ENCODE data around the gene APOL6.
"Not testable (repeated sequence)": the region's sequence is repeated elsewhere in the genome, so short reads cannot be mapped to it uniquely, and the experiment has no call there.

APOL6 gene

DNA sequence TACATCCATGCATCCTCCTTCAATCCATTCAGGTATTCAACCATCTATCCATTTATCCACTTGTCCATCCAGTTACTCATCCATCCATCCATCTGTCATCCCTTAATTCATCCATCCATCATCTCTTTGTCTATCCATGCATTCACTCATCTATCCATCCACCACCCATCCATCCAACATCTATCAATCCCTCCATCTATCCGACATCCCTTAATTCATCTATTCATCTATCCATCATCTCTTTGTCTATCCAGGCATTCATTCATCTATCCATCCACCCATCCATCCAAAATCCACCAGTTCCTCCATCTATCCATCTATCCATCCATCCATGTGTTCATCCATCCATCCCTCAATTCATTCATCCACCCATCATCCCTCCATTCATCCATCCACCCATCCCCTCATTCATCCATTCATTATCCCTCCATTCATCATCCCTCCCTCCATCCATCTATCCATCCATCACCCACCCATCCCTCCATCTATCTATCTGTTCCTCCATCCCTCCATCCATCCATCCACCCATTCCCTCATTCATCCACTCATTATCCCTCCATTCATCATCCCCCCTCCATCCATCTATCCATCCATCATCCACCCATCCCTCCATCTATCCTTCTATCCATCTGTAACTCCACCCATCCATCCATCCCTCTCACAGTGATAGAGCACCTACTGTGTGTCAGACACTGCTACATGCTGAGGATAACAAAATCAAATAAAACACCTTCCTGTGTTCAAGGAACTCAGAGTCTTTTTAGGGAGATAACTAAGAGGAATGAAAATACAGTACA lies 29.6 kb upstream of the APOL6 start:
- DNase-seq = no peak

DNA sequence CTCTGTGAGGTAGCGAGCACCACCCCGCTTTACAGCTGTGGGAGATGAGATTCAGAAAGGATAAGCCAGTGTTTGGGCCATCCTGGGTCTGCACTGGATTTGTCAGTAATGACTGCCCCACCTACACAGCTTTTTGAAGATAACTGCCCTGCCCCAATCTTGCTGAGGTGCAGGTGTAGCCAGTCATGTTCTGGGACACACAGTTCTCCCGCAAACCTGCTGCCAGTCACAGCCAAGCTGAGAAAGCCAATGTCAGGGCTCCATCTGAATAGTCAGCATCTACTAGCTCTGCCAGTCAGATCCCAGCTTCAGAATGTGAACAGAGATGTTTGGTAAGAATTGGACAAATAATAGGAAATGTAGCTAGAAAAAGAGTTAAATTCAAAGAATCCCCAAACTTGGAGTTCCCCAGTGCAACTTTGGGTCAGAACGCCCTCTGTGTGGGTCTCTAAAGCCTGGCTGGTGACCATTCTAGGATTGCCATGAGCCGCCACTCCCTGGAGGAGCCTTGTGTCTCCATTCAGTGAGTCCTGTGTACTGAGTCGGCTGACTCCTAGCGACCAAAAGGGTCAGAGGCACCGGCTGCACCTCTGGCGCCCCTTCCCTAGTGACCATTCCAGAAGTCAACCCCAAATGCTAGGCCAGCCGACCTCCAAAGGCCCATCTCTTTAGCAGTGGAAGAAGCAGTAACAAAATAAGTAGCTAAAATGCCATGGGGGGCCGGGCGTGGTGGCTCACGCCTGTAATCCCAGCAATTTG lies 28.7 kb upstream of the APOL6 start:
- DNase-seq = no peak

DNA sequence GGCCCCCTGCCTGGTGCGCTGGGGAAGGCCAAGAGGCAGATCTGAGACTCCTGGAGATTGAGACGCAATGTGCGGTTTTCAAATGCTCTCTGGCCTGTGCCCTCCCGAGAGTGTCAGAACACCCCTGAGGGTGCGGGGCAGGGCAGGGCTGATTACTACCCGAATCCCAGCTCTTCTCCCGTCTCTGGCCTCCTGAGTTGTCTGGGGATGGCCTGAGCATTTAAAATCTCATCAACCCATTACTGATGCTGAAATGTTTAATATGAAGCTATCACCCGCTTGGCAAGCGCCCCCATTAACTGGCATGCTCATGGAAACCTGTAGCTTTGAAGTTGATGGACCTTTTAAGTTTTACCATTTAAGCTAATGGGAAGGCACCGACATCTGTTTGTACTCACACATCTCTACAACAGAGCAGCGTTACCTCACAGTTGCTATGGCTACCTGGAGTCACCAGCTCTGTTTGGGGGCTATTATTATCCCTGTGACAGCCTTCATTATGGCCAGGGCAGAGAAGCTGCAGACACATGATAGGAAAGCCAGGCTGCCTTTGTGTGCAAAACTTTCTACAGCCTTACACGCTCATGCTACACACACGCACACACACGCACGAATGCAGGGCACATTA lies 27.5 kb upstream of the APOL6 start:
- no peak for DNase-seq

DNA sequence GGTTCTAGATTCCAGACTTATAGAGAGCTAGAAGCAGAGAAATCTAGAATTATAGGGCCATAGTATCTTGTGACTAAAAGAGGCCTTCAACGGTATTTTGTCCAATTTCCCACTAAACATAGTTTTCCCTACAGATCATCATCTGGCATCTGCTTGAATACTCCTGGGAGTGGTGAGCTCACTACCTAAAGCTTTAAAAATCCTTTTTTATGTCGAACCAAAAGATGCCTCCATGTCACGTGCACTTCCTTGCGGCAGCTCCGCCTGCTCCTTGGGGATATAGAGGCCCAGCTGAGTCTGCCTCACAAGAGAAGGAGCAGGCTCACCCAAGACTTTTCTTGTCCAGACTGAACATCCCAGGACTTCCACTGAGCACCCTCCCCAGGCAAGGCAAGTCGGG lies 26.8 kb upstream of the APOL6 start:
- DNase-seq = no peak

DNA sequence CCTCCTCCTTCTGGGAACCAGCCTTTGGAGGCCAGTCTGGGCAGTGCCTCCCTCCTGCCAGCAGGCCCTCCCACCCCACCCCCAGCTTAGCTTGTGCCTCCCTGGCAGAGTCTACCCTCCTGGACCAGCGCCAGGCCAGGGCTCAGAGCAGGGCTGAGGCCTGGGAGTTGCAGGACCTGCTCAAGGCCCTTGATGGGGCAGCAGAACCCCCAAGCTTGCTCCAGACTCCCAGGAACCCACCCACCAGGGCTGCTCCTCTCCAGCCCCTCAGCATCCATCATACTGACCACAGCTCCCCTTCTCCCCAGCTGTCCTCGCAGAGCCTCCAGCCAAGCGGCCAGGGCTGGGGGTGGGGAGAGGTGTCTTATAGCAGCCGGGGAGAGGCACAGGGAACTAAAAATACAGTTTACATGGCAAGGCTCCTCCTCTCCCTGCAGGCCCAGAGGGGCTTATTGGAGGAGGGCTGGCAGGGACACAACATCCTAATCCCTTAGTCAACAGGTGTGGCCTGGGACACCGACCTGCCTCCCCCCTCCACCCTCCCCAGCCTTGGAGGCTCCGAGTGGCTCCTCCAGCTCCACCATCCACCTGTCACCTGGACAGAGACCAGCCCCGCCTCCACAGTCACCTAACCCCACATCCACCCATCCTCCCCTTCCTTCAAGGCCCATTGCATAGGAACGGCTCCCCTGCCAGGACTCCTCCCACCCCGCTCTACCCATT lies 25.9 kb upstream of the APOL6 start:
- no peak for DNase-seq

GRCh38 chr22:35623885-35624284 lies 24.4 kb upstream of the APOL6 start:
- DNase-seq = not testable (repeated sequence)

DNA sequence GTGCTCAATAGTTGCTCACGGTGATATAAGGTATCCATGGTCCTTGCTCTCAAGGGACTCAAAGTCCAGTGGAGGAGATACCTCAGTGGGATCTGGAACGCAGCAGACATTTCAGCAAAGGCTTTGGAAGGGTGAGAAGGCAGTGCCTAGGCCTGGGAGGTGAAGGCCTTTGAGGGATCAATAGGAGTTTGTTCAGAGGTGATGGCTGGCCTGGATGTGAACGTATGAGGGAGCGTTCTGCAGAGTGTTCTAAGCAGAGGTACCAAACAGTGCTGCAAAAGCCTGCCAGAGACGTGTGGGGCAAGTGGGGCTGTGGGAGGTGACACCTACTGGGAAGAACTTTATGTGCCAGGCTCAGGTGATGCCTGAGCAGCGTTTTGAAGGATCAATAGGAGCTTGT lies 23.7 kb upstream of the APOL6 start:
- DNase-seq = no peak

DNA sequence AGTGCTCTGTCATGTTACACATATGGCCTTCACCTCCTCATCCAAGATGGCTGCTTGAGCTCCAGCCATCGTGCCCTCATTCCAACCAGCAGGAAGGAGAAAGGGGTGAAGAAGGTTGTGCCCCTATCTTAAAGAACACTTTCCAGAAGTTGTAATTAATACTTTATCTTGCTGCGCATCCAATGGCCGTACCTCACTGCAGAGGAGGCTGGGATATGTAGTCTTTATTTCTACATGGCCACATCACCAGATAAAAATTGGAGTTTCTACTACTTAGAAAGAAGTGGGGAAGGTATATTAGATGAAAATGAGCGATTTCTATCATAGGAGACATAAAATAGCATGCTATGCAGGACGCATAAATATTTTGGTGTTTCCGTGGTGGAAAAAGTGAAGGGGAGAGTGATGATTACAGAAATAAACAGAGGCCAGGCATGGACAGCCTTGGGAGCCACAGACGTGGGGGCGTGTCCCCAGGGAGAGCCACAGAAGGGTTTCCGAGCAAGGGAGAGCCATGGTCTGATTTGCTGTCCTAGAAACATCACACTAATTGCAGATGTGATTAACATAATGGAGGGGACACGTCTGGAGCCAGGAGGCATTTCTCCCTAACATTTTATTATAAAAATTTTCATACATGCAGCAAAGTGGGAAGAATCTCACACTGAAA lies 22.3 kb upstream of the APOL6 start:
- DNase-seq = no peak

GRCh38 chr22:35627267-35628041 lies 20.8 kb upstream of the APOL6 start:
- no peak for DNase-seq

- DNase-seq = no peak
These were observed 19.5 kb upstream of the APOL6 start for GRCh38 chr22:35628732-35629131.

DNA sequence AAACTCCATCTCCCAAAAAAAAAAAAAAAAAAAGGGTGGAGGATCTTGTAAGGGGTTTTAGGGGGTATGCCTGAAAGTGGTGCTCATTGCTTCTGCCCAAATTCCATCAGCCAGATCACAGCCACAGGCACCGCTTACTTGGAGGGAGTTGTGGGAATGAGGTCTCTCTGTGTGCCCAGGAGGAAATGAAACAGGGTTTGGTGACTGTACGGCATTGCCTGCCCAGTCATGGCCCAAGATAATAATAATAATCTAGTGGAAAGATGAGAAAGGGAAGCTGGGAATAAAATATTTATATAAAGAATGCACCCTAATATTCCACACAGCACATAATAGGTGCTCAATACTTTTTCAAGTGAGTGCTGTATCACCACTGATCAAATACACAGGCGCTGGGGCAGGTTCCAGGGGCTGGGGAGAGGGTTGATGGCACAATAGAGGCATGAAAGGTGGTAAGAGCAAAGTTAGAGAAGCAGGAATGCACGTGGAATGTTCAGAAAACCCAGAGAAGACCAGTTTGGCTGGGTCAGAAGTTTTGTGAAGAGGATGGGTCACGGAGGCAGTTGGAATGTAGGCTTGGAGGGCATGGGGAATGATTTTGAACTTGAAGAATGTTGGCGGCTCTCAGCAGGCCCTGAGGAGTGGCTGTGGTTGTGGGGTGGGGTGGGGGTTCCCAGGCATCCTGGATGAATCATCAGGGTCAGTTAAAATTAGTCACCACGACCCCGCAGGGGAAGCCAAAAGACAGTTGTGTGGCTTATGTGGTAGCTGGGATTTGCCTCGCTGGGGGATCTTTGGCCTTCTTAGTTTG lies 18.6 kb upstream of the APOL6 start:
- no peak for DNase-seq

DNA sequence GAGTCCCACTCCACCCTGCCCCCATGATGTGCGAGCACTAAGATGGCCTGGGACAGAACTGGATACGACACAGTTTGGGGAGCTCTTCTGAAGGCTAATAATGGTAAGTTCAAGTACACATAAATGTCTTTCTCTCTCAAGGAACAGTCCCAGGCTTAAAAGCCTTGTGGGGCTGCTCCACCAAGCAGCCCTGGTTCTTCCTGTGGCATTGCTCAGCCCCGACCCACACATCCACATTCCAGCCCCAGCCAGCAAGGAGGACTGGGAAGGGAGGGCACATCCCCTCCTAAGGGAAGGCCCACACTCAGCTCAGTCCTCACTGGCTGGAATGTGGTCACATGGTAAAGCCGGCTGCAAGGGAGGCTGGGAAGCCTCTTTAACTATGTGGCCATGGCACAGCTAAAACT lies 17.9 kb upstream of the APOL6 start:
- no peak for DNase-seq

GRCh38 chr22:35630891-35631290 lies 17.4 kb upstream of the APOL6 start:
- DNase-seq = no peak

GRCh38 chr22:35631597-35631996 lies 16.6 kb upstream of the APOL6 start:
- DNase-seq = no peak

DNA sequence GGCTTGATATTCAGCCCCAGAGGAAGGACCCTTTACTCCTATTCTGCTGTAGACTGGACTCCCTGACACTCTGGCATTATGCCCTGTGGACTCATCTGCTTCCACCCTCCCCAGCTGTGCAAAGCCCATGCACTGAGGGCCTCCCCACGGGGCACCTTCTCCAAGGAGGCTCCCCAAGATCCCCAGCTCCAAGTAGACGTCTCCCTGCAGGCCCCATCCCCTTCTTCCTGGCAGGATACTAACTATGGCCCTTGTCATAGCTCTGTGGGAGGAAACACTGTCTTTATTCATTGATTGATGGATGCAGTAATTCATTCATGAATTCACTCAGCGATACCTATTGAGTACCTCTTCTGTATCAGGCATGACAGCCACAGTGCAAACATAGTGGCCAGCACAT lies 15.3 kb upstream of the APOL6 start:
- no peak for DNase-seq

DNA sequence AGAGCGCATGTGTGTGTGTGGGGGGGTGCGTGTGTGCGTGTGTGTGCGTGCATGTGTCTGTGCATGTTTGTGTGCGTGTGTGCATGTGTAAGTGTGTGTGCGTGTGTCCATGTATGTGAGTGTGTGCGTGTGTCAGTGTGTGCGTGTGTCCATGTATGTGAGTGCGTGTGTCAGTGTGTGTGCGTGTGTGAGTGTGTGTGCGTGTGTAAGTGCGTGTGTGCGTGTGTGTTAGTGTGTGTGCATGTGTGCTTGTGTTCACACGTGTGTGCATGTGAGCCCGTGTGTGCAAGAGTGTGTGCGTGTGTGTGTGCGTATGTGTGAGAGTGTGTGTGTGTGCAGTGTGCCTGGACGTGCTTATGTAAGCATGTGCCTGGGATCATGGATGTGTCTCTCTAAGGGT lies 14.7 kb upstream of the APOL6 start:
- DNase-seq = no peak

GRCh38 chr22:35634015-35634414 lies 14.2 kb upstream of the APOL6 start:
- no peak for DNase-seq

GRCh38 chr22:35634943-35635540 lies 13.2 kb upstream of the APOL6 start:
- no peak for DNase-seq

DNA sequence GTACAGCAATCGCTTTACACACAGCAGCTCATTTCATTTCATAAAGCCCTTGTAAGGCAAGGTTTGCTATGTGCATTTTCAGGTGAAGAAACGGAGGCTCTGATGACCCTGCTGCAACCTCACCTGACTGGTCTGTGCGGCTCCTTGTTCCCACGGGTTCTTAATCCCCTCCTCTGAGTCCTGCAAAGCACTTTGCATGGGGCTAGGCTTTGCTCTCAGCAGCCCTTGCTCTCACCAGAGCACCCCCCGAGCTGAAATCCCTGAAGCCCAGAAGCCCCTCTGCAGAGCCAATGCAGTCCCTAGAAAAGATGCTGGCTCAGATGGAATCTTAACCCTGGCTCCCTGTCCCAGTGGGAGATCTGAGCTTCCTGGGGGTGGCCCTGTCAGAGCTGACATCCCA lies 11.0 kb upstream of the APOL6 start:
- no peak for DNase-seq

- DNase-seq = no peak
These were observed 10.2 kb upstream of the APOL6 start for GRCh38 chr22:35638001-35638400.

- no peak for DNase-seq
These were observed 9.8 kb upstream of the APOL6 start for GRCh38 chr22:35638410-35638809.
